ENCODE results near the gene TAB2. TPM values are rescaled to one million over a fixed set of nuclear protein-coding genes. Genes with fewer than 3 reads are reported as not detected.

TAB2 gene
- total RNA-seq, 1 donor from 2014 or later = 20.5 TPM

DNA sequence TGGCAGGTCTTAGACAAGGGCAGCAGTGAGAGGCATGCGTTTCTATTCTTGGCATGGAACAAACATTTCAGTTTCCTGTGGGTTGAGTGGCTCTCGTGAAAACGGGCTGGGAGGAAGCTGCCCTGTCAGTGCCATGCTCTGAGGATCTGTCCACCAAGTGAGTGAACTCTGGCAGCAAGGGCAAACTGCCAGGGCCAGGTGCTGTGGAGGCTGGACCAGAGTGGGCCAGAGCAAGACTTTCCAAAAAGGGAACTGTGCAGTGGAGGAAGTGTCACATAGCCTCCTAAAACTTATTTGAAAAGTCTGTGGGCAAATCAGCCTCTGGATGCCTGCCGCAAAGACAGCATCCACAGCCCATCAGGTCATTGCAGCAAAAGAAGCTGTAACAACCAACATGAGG is 44.2 kb upstream of the TAB2 start:
- DNase-seq (ENCODE audit: low read depth) (no peak), FAIRE-seq (no peak)
- TF ChIP-seq, protein P1, sequence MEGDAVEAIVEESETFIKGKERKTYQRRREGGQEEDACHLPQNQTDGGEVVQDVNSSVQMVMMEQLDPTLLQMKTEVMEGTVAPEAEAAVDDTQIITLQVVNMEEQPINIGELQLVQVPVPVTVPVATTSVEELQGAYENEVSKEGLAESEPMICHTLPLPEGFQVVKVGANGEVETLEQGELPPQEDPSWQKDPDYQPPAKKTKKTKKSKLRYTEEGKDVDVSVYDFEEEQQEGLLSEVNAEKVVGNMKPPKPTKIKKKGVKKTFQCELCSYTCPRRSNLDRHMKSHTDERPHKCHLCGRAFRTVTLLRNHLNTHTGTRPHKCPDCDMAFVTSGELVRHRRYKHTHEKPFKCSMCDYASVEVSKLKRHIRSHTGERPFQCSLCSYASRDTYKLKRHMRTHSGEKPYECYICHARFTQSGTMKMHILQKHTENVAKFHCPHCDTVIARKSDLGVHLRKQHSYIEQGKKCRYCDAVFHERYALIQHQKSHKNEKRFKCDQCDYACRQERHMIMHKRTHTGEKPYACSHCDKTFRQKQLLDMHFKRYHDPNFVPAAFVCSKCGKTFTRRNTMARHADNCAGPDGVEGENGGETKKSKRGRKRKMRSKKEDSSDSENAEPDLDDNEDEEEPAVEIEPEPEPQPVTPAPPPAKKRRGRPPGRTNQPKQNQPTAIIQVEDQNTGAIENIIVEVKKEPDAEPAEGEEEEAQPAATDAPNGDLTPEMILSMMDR (IDR thresholded peaks at IDR 0.05; ENCODE audit: insufficient read depth, low read length, severe bottlenecking) = no peak
- Histone ChIP-seq H3K36me3 (ENCODE audit: control insufficient read depth, insufficient read depth, low read length) (no peaks in the 10 kb centered on the region), H3K27me3 (ENCODE audit: control insufficient read depth, insufficient read depth, low read length) (no peaks in the 10 kb centered on the region), H3K4me3 (ENCODE audit: low read depth, low read length) (no peak overlapping the region)

DNA sequence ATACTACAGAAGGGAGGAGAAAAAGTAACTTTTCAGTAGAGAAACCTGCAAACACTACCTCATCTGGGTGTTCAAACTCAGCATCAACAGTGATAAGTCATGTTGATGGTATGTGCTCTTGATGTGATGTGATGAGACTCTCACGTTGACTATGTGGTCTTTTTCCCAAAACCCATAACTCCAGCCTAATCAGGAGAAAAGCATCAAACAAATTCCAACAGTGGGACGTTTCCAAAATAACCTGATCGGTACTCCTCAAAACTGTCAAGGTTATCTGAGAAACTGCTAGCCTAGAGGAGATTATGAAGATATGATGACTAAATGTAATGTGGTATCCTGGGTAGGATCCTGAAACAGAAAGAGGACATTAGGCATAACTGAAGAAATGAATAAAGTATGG is 41.9 kb upstream of the TAB2 start:
- DNase-seq (ENCODE audit: low read depth) (no peak), FAIRE-seq (no peak)
- TF ChIP-seq, protein P1 (IDR thresholded peaks at IDR 0.05; ENCODE audit: insufficient read depth, low read length, severe bottlenecking) = no peak
- no peak overlapping the region for H3K4me3 ChIP-seq (ENCODE audit: low read depth, low read length)
- H3K27me3 ChIP-seq (ENCODE audit: control insufficient read depth, insufficient read depth, low read length) = no peaks in the 10 kb centered on the region
- no peaks in the 10 kb centered on the region for H3K36me3 ChIP-seq (ENCODE audit: control insufficient read depth, insufficient read depth, low read length)

DNA sequence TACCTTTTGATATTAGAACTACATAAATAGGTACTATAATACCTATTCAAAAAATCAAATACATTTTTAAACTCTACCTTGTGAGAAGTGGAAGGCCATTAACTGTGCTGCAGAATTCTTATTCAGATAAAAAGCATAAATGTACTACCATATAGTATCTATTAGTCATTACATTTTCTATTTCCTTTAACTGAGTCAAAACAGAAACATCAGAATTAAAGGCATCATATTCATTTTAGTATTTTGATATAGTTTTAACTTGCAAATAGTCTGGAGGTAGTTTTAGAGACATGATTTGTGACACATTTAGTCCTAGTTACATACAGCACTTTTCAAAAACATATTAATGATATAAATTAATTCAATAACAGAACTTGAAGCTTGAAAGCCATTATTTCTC is 39.9 kb upstream of the TAB2 start:
- Histone ChIP-seq H3K36me3 (ENCODE audit: control insufficient read depth, insufficient read depth, low read length) (no peaks in the 10 kb centered on the region), H3K4me3 (ENCODE audit: low read depth, low read length) (no peak overlapping the region), H3K27me3 (ENCODE audit: control insufficient read depth, insufficient read depth, low read length) (no peaks in the 10 kb centered on the region)
- no peak for FAIRE-seq
- DNase-seq (ENCODE audit: low read depth) = no peak
- TF ChIP-seq, protein P1 (IDR thresholded peaks at IDR 0.05; ENCODE audit: insufficient read depth, low read length, severe bottlenecking) = no peak

DNA sequence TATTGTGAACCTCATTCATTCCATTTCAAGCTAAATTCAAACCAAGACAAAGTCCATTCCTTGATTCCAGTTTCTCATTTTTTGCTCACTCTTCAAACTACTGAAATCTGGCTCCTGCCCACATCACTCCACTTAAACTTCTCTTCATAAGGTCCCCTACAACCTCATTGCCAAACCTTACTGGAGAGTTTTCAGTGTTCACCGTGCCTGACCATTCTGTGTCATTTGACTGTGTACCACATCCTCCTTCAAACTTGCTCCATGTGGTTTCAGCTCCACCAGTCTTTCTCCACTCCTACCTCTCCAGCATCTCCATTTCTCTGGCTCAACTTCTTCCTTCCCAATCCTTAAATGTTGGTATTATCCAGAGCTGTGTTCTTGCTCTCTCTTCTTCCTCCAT is 38.5 kb upstream of the TAB2 start:
- no peaks in the 10 kb centered on the region for H3K27me3 ChIP-seq (ENCODE audit: control insufficient read depth, insufficient read depth, low read length)
- FAIRE-seq (no peak), DNase-seq (ENCODE audit: low read depth) (no peak)
- TF ChIP-seq, protein P1 (IDR thresholded peaks at IDR 0.05; ENCODE audit: insufficient read depth, low read length, severe bottlenecking) = no peak
- H3K4me3 ChIP-seq (ENCODE audit: low read depth, low read length) = no peak overlapping the region
- H3K36me3 ChIP-seq (ENCODE audit: control insufficient read depth, insufficient read depth, low read length) = no peaks in the 10 kb centered on the region

DNA sequence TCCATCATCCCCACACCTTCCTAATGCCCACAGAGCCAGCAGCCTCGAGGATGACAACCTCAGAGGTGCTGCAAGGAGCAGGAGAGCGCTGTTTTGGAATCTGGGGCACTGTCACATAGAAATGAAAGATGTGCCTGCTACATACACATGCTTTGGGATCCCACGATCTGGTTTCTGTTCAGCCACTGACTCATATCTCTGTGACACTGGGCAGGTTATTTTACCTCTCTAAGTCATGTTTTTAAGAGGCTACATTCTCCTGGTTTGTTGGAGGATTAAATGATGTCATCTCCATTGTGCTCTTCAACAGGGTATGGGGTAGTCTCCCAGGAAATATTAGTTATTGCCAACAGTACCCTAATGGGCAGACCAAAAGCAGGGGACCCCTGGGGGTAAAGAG is 32.6 kb upstream of the TAB2 start:
- FAIRE-seq (no peak), DNase-seq (ENCODE audit: low read depth) (peak; percentile 64)
- TF ChIP-seq, protein P1 (IDR thresholded peaks at IDR 0.05; ENCODE audit: insufficient read depth, low read length, severe bottlenecking) = no peak
- H3K4me3 ChIP-seq (ENCODE audit: low read depth, low read length) = no peak overlapping the region
- no peaks in the 10 kb centered on the region for H3K27me3 ChIP-seq (ENCODE audit: control insufficient read depth, insufficient read depth, low read length)
- no peaks in the 10 kb centered on the region for H3K36me3 ChIP-seq (ENCODE audit: control insufficient read depth, insufficient read depth, low read length)

DNA sequence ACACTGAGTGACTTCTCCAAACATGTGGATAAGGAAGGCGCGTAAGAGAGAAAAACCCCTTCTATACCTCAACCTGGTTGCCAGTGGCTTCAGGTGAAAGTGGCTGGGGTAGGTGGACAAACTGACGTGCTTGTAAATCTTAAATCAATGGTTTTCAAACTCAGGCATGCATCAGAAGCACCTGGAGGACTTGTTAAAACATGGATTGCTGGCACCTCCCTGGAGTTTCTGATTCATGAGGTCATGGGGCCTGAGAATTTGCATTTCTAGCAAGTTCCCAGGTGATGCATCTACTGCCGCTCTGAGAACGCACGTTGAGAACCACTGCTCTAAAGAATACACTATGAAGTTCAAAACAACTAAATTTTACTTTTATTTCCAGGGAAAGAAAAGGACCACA is 31.9 kb upstream of the TAB2 start:
- TF ChIP-seq, protein P1 (IDR thresholded peaks at IDR 0.05; ENCODE audit: insufficient read depth, low read length, severe bottlenecking) = no peak
- H3K27me3 ChIP-seq (ENCODE audit: control insufficient read depth, insufficient read depth, low read length) = no peaks in the 10 kb centered on the region
- no peak overlapping the region for H3K4me3 ChIP-seq (ENCODE audit: low read depth, low read length)
- no peak for FAIRE-seq
- peak; percentile 76 for DNase-seq (ENCODE audit: low read depth)
- no peaks in the 10 kb centered on the region for H3K36me3 ChIP-seq (ENCODE audit: control insufficient read depth, insufficient read depth, low read length)

Data from bronchial epithelial cell (primary cell).